Measurements from ENCODE around the gene CA10. TPM values are rescaled to one million over a fixed set of nuclear protein-coding genes. Genes with fewer than 3 reads are reported as not detected.

Gene CA10
- total RNA-seq, 1 donor from 2014 or later = not detected

- no peak for DNase-seq (ENCODE audit: low spot score)
These were observed 425.3 kb downstream of the CA10 start for GRCh38 chr17:51733166-51733565.

- DNase-seq (ENCODE audit: low spot score) = no peak
These were observed 426.4 kb downstream of the CA10 start for GRCh38 chr17:51731941-51732722.

DNA sequence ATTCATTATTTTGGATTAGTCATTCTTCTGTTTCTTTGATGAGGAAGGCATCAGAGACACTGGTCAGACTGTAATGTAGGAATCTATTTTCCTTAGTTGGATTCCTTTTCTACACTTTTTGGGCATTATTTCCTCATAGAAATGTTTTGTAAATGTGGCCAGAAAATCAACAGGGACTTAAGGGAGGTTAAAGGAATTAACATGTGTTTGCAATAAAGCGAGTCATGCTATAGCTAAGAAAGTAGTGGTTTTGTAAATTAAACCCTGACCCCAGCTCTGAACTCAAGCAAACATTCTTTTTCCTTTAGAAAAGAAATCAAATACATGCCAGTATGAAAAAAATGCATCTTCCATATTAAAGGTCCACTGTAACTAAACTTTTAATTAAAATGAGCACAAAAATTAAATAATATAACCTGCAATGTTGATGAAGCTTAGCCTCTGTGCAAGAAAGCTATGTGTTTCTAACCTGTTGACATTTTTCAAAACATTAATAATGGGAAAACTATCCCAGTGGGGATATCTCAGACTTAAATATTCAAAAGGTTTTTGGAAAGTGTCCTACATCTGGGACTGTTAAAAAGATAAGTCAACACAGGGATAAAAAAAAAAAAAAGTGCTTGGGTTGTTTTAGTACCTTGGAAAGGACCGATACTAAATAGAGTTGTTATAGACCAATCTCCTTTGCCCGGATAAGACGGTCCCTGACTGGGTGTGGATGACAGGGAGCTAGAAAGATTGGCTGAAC lies 428.0 kb downstream of the CA10 start:
- no peak for DNase-seq (ENCODE audit: low spot score)

DNA sequence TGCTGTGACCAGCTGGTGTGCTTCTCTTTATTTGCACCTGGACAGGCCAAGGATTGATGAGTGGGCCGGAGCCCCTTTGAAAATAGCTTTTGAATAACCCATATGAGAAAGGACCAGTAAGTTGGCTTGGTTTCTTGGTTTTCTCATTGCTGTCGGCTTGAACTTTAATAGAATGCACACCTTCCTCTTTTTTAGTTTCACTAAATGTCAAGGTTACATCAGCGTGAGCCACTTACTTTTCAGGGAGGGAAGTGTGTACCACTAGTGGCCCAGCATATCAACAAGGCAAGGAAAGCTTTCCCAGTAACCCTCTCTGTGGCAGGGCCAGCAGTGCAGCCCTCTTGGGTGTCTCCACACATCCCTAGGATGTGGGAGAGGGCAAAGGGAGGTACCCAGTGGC lies 433.3 kb downstream of the CA10 start:
- no peak for DNase-seq (ENCODE audit: low spot score)

DNA sequence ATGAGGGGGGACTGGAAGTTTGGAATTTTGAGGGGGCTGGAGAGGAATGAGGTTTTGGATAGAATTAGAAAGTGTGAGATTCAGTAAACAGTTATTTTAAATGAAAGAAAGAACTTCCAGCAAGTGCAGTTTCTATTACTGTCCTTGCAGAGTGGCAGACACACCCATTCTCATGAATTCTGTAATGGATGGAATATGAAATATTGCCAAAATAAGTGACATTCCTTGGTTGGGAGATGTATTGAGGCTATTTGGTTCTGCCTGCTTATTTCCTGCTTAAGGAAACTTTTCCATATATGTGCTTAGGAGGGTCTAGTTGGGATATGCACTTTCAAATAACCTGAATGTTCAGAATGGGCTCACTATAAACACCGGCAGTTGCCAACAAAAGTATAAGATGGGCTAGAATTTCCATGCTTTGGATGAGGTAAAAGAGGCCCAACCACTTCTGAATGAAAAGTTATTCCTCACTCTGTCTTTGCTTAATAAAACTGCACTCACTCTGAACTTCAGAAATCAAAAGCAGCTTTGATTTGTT lies 434.4 kb downstream of the CA10 start:
- no peak for DNase-seq (ENCODE audit: low spot score)

DNA sequence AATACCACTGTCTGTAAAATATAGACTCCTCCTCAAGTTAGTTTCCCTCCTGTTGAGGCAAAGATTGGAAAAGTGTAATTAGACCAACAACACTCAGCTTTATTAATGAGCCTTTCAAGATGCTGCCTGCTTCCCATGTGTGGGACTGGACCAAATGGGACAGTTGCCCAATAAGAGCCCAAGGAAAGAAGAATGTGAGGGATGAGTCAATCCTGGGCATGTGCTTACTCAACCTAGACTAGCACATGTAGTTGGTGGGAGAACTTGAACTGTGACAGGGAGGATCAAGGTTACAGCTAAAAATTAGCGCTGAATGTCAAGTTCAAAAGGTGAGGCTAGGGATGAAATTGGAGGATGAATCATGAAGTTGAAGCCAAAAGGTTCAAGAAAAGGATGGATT lies 435.5 kb downstream of the CA10 start:
- DNase-seq (ENCODE audit: low spot score) = no peak

DNA sequence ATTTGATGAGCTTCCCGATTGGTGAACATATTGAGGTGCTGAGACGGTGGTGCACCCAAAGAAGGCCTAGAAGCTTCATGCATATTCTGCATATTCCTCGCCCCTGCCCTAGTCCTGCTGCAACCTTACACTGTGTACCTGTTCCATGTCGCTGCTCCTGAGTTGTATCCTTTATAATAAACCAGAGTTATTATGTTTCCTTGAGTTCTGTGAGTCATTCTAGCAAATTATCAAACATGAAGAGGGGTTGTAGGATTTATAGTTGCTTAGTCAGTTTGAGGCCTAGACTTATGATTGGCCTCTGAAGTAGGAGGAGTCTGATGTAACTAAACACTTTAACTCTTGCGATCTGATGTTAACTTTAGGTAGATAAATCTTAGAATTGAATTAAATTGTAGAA lies 436.8 kb downstream of the CA10 start:
- no peak for DNase-seq (ENCODE audit: low spot score)

DNA sequence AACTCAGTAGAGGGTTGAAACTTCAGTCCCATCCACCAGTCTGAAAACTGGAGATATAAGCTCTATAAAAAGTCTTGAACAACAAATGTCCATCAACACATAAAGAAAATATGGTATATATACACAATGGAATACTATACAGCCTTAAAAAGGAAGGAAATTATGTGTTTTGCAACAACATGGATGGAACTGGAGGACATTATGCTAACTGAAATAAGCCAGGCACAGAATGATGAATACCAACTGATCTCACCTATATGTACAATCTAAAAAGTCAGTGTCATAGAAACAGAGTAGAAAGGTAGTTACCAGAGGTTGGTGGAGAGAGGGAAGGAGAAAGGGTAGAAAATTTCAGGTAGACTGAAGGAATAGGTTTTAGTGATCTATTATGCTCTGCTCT lies 438.1 kb downstream of the CA10 start:
- no peak for DNase-seq (ENCODE audit: low spot score)

DNA sequence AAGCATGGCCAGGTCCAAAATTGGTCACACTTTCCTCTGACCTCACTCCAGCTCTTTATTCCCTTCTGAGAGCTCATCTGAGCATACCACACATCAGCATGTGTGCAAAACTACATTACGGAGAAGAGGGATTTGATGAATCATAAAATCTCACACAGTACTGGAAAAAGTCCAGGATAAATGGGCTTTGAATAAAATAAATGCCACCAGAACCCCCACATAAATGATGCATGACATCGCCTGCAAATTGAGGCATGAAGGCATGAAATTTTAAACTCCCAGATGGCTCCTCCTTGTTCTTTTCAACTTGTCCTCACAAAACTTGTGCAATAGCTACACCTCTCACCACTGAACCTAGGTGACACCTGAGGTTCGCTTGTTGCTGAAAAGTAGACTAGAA lies 439.5 kb downstream of the CA10 start:
- no peak for DNase-seq (ENCODE audit: low spot score)

DNA sequence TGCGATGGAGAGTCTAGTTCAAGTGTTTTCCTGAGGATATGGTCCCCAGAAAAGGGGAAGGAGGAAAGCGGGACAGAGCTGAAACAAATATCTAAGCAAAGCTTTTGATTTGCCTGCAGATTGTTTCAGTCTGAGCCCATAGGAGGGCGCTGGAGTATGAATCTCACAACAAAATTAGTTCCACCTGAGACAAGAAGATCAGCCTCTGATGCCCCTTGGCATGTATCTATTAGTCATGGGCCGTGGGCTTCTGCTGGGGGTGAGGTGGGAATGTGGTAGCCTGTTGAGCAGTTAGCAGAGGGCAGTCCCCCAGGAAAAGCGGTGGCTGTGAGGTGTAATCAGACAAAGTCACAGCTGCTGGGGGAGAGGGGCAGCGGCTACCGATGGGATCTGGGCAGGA lies 446.9 kb downstream of the CA10 start:
- DNase-seq (ENCODE audit: low spot score) = no peak

DNA sequence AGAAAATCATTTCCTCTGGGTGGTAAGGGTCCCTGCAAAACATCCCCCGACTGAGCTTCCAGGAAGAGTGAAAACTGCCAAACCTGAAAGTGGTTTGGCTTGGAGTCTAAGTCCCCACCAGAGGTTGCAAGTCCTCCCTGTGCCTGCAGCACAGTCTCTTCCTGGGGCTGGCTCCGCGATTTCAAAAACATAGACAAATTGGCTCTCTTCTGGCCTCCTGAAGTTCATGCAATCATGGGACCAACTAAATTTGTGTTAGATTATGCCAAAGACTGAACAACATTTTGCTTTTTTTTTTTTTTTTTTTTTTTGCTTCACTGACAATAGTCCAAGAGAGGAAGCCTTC lies 447.9 kb downstream of the CA10 start:
- DNase-seq (ENCODE audit: low spot score) = no peak

- no peak for DNase-seq (ENCODE audit: low spot score)
These were observed 448.6 kb downstream of the CA10 start for GRCh38 chr17:51709694-51710633.

DNA sequence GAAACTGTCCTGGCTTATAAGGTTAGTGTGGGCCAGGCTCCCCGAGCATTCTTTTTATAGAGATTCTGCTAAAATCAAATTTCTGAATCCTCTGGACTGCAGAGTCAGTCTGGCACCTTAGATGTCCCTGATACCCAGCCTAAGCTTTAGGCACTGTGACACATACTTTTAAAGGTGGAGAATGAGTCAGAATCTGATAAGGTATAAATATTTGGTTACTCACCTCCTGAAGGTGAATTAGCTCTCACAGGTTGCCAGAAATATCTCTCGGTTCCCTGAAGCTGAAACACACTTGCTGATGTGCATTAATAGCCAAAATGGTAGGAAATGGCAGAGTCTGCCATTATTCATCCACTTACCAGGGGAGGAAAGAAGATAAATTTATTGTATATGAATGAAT lies 451.3 kb downstream of the CA10 start:
- DNase-seq (ENCODE audit: low spot score) = no peak

DNA sequence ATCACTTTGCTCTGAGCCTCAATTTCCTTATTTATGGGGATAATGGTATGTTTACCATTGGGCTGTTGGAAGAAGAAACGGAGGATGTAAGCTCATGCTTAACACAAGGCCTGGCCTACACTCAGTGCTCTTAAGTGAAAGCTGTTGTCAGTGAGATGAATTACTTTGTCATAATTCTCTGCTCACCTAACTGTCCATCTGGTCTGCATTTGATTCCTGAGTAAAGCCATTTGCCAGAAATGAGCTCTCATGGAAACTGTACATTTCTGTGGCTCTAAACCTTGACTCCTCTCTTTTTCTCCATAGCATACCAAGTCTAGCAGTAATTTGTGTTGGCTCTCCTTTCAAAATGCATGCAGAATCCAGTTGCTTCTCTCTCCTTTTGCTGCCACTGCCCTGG lies 452.4 kb downstream of the CA10 start:
- no peak for DNase-seq (ENCODE audit: low spot score)

DNA sequence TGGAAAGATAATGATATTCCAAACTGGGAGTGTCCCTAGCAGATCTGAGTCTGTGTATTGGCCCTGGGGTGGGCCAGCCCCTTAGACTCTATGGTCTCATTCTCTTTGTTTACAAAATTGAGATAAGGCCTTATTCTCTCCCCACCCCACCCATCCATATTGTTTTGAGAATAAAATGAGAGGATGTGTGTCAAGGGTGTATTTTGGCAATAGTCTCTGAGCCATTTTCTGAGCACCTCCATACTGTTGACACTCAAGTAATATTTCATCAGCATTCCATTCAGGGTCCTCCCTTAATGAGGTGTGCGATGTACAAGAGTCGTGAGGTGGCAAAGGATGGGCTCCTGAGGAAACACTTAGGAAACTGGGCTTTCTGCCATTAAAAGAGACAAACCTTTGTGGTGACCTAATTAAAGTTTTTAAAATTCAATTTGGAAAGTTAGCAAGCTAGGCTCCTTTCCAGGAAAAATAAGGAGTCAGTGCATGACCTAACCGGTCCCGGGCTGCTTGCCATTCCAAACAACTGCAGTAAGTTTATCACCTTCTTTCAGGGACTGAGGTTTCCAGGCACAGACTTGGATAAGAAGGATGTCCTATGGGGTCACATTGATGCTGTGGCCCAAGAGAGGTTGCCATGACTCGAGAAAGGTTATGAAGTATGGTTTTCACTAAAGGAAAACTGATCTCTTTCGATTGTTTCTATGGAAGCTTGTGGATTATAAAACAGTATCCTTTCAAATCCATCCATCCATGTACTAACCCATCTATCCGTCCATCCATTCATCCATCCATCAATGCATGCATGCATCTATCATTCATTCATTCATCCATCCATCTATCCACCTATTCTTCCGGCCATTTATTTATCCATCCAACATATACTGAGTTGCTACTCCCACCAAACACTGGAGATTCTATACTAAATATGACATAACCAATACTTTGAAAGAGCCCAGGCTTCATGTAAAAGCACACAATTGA lies 454.9 kb downstream of the CA10 start:
- DNase-seq (ENCODE audit: low spot score) = no peak

DNA sequence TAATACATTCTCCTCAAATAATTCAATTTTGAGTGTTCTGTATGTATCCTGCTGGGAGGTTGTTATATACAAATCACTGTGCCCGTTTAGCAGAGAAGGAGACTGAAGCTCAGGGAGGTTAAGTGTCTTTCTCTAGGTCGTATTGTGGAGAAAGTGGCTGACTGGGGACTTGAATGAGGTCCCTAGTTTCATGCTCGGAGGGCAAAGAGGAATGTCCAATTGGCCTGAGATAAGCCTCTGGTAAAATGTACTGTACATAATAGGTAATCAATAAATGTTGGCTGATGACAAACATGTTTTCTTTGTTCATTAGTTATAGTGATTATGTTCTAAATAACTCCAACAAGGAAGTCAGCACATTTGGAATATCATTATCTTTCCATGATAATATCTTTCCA lies 455.6 kb downstream of the CA10 start:
- DNase-seq (ENCODE audit: low spot score) = no peak

- DNase-seq (ENCODE audit: low spot score) = no peak
These were observed 457.0 kb downstream of the CA10 start for GRCh38 chr17:51701501-51701900.

DNA sequence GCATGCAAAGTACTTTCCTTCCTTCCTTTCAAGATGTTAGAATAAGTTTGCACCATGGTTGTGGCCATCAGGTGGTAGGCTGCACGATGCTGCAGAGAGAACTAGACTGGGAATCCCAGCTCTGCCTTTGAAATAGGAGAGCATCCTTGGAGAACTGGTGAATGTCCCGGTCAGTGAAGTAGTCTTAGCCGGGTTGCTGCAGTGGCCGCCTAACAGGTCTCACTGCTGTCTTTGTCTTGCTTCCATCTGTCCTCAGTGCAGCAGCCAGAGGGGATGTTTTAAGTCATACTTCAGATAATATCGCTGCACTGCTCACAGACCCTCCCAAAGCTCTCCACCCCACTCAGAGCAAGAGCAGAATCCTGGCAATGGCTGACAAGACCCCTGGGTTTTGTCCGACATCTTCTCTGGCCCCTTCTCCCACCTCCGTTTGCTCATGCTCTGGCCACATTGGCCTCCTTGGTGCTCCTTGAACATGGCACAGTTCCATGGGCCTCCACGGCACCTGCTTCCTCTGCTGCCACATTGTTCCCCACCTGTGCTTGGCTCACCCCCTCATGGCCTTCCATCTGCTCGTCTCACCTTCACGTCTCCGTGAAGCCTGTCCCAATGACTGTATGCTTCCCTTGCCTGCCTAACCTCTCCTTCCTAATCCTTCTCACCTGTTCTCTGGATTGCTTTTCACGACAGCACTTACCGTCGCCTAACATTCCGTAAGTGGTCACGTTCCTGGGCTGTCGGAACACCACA lies 458.3 kb downstream of the CA10 start:
- DNase-seq (ENCODE audit: low spot score) = no peak

DNA sequence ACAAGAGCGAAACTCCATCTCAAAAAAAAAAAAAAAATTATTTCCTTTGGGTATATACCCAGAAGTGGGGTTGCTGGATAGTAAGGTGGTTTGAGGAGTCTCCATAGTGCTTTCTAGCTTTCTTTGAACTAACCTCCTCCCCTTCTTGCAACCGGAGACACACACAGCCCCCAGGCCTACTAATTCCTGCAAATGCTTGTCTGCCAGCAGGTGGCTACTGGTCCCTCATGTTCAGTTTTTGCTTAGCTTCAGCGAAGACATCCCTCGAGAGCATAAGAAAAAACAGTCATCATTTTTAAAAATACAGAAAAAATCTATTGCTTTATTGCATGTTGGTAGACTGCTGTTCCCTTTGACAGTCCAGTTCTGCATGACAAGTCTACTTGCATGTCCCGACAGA lies 459.2 kb downstream of the CA10 start:
- no peak for DNase-seq (ENCODE audit: low spot score)

GRCh38 chr17:51692917-51693316 lies 465.6 kb downstream of the CA10 start:
- no peak for DNase-seq (ENCODE audit: low spot score)

Data from mesenteric fat pad (tissue), 1 donor.